ENCODE measurements around the gene EFR3B.

- TF ChIP-seq CTCF (IDR thresholded peaks at IDR 0.05) (no peak), POLR2A (IDR thresholded peaks at IDR 0.05) (no peak)
Observed at GRCh38 chr2:25131567-25132298, 89.9 kb downstream of the EFR3B start.
